Stimulated activated CD4-positive, alpha-beta T cell treated with anti-CD3 and anti-CD28 coated beads, Interleukin-4, amount 100 ng/mL, for 1 hour (primary cell): ENCODE results near the gene CHMP4B.
A peak's percentile ranks its signal among the peaks of the same experiment; 100 is the strongest.

Experiments used
- DNase-seq: peaks from one replicate; pipeline ENCODE4 v3.0.0-alpha.2; 2020

The CHMP4B gene

GRCh38 chr20:33810885-33811775, at the start of gene CHMP4B:
Gene CHMP4B (plus strand): TSS chr20:33811348. CDS start chr20:33811469, 121 bp downstream.
- peak; percentile 98 for DNase-seq

DNA sequence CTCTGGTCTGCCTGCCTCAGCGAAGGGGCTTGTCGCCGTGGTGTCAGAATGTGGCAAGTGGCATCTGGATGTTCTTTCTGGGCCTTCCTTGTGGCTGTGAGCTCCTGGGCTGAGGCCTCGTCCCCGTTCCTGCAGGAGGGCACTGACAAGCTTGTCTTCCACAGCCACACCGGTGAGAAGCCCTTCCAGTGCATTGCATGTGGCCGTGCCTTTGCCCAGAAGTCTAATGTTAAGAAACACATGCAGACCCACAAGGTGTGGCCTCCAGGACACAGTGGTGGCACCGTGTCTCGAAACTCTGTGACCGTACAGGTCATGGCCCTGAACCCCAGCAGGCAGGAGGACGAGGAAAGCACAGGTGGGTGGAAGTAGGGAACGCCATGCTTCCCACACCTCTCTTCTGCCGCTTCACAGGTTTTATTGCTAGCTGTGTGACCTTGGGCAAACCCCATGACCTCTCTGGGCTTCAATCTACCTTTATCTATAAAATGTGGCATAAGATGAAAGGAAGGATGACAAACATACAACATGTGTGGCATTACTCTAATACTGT, 49.4 kb upstream of the CHMP4B start:
- no peak for DNase-seq

DNA sequence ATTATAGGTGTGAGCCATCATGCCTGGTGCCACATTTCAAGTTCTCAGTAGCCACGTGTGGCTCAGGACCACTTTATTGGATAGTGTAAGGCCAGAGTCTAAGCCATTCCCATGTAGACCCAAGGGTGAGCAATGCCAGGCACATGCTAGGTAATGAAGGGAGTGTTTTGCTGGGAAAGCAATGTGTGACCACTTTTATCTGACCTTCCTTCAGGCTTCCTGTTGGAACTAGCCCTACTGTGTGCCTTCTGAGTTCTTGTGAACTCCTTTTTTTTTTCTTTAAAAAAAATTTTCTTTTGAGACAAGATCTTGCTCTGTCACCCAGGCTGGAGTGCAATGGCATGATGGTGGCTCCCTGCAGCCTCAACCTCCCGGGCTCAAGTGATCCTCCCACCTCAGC, 46.0 kb upstream of the CHMP4B start:
- DNase-seq, result no peak

- no peak for DNase-seq
Measured at GRCh38 chr20:33765592-33765991, 45.6 kb upstream of the CHMP4B start.

DNA sequence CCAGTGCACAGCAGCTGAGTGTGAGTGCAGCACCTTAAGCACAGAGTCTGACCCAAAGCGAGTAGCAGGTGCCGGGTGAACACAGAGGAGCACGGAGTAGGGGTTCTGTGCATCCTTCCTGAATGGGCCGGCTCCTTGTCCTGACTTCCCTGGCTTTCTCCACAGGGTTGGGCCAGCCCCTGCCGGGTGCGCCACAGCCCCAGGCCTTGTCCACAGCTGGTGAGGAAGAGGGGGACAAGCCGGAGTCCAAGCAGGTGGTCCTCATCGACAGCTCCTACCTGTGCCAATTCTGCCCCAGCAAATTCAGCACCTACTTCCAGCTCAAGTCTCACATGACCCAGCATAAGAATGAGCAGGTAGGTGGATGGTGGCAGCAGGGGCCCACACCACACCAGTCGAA, 44.5 kb upstream of the CHMP4B start:
- DNase-seq, result no peak

- DNase-seq, result no peak
Measured at GRCh38 chr20:33767777-33768138, 43.4 kb upstream of the CHMP4B start.

DNA sequence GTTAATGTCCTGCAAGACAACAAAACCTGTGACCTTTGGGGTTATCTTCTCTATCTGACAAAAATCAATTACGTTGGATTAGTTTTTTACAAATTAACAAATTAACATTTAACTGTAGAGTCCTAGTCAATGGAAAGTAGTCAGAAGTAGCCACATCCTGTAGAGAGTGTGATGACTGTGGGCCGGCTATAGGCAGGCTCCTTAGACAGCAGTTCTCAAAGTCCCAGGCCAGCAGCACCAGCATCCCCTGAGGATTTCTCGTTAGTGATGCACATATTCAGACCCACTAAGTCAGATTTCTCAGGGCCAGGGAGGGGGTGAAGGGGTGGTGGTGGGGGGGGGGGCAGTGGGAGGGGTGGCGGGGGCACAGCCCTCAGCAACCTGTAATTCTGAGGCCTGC, 42.1 kb upstream of the CHMP4B start:
- DNase-seq, result no peak

DNA sequence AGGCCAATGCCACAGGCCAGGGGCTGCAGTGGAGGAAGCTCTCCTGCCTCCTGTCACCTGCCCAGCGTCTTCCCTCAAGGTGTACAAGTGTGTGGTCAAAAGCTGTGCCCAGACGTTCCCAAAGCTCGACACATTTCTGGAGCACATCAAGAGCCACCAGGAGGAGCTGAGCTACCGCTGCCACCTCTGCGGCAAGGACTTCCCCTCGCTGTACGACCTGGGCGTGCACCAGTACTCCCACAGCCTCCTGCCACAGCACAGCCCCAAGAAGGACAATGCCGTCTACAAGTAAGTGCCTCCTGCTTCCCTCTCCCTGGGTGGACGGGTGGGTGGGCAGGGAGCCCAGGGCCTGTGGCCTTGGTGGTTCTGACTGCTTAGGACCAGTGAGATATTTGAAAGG, 41.1 kb upstream of the CHMP4B start:
- DNase-seq, result no peak

- DNase-seq, result no peak
Measured at GRCh38 chr20:33771938-33772337, 39.2 kb upstream of the CHMP4B start.

- no peak for DNase-seq
Measured at GRCh38 chr20:33772439-33772838, 38.7 kb upstream of the CHMP4B start.

- no peak for DNase-seq
Measured at GRCh38 chr20:33773412-33774089, 37.6 kb upstream of the CHMP4B start.

- no peak for DNase-seq
Measured at GRCh38 chr20:33777816-33778215, 33.3 kb upstream of the CHMP4B start.

GRCh38 chr20:33781133-33781532, 30.0 kb upstream of the CHMP4B start:
- no peak for DNase-seq

DNA sequence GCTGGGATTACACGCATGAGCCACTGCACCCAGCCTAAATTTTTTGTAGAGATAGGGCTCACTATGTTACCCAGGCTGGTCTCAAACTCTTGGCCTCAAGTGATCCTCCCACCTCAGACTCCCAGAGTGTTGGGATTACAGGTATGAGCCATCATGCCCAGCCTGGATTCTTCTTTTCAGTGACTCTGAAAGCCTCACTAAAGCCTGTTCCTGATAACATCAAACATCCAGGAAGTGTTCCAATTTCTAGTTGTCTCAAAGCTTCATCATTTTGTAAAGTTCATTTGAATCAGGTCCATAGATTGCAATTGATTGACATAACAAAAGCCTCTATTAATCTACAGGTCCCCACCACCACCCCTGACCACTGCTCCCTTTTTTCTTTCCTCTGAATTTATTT, 29.2 kb upstream of the CHMP4B start:
- DNase-seq, result no peak

DNA sequence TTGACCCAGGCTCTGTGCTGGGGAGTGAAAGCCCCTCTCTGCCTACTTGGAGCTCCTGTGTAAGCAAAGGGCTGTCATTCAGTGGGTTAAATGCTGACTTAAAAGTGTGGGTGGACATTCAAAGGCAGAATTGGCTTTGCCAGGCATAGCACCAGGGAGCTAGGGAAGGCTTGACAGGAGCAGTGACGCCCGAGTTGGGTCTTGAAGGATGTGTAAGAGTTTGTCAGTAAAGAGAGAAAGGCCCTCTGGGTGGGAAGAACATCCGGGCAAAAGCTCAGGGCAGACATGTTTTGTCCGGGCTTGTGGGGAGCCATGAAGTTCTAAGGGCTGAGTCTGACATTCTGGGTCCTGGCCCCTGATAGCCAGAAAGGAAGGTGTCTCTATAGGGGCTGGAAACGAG, 27.9 kb upstream of the CHMP4B start:
- DNase-seq, result no peak

DNA sequence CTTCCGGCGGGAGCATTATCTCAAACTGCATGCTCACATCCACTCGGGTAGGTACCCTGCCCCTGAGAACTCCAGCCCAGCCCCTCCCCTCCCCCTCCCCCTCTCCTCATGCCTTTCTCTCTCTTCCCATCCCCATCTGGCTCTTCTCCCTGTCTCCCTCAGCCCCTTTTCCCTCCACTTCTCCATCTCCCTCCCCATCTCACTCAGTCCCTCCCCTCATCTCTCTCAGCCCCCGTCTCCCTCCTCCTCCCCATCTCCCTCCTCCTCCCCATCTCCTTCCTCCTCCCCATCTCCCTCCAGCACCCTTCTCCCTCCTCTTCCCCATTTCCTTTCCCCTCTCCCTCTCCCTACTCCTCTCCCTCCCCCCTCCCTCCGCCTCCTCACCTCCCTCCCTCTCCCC, 27.3 kb upstream of the CHMP4B start:
- no peak for DNase-seq

- DNase-seq, result no peak
Measured at GRCh38 chr20:33784225-33784624, 26.9 kb upstream of the CHMP4B start.

- no peak for DNase-seq
Measured at GRCh38 chr20:33785503-33785902, 25.6 kb upstream of the CHMP4B start.

DNA sequence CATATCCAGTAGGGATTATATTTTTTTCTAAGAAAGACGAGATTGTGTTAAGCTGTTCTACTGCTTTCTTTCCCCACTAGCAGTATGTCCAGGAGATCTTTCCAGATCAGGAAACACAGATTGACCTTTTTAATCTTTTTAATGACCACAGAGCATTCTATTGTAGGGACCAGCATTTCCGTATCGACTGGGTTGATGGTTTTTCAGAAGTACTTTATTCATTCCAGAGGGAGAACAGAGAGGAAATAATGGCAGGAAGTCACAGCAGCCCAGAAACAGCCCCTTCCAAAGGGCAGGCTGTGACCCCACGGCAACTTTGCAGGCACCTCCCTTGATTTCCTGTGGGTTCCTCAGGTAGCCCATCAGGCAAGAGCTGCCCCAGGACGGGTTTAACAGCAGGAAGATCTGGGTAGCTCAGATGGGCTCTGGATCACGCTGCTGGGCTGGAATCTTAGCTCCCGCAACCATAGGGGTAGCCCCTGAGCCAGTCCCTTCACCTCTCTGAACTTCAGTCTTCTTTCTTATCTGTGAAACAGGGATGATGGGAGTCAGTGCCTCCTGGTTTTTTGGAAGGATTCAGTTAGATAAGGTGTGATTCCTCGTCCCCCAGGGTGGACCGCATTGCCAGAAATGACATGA, 23.8 kb upstream of the CHMP4B start:
- DNase-seq, result no peak

GRCh38 chr20:33788351-33789049, 22.6 kb upstream of the CHMP4B start:
- DNase-seq, result no peak

DNA sequence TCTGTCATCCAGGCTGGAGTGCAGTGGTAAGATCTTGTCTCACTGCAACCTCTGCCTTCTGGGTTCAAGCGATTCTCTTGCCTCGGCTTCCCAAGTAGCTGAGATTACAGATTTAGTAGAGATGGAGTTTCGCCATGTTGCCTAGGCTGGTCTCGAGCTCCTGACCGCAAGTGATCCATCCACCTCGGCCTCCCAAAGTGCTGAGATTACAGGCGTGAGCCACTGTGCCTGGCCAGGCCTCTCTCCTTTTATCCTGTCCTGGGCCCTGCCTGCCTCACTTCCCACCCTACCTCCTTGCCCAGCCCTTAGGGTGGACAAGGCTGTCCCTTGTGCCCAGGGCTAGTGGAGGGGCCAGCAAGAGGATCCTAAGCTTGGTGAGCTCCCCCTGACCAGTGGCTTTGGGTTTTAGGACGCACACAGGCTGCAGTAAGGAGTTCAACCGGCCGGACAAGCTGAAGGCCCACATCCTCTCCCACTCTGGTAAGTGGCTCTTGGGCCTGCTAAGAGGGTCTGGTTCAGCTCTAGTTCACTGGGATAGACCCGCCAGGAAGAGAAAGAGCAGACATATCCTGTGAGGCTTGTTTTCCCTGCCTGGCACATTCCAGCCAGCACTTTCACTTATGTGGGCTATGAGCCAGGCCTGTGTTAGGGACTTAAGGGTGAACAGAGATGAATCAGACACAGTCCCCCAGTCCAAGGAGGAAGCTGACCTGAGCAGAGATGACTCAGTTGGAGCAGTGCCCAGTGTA, 21.9 kb upstream of the CHMP4B start:
- no peak for DNase-seq

DNA sequence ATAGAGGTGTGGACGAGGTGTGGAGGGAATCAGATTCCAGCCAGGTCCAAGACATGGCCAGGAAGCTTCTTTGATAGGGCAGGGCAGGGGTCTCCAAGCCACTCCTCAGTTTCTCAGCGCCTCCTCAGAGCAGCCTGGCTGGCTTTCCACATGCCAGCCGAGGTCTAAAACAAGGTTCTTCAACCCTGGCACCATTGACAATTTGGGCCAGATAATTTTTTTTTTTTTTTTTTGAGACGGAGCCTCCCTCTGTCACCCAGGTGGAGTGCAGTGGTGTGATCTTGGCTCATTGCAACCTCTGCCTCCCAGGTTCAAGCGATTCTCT, 21.3 kb upstream of the CHMP4B start:
- no peak for DNase-seq
